ENCODE results near the gene ACOT9. TPM values are rescaled to one million over a fixed set of nuclear protein-coding genes. Genes with fewer than 3 reads are reported as not detected.

The ACOT9 gene
- total and polyA plus RNA-seq, 10 of the 15 experiments (the other 5 are each of a cell fraction or from before 2014, with no cell fraction given) = 17.4 to 42.5 (median 23.3) TPM

DNA sequence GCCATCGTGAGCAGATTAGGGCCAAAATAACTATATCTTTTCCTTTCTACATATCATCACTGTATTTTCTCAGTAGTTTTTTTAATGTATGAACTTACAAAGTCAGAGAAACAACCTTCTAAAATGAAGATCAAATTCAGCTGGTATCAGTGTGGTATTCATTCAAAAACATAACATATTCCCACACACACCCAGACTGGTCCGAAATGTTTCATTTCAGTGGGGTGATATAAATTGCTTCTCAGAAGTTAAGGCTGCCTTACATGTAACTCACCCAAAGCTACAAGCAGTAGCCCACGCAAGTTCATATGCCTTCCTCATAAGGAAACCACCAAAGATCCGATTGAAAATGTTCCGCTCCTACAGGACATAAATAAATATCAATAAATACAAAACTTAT is 37.8 kb downstream of the ACOT9 start:
- no peaks in the 10 kb centered on the region for H3K27me3 ChIP-seq (replicated peaks in 1 of 2; ENCODE audit: control insufficient read depth in 2 of 2, insufficient read depth in 2 of 2, low read length in 1 of 2)
- H3K36me3 ChIP-seq (ENCODE audit: control insufficient read depth in 2 of 2, insufficient read depth in 2 of 2, low read length in 1 of 2) = no peaks in the 10 kb centered on the region
- H2AFZ ChIP-seq (ENCODE audit: control insufficient read depth, low read depth, low read length) = no peak overlapping the region
- in situ Hi-C loops (cut with MboI) = no loop called here
- no peak overlapping the region for H3K4me3 ChIP-seq
- WGBS (ENCODE audit: insufficient coverage, insufficient replicate concordance, low lambda C conversion rate, missing lambda C conversion rate) = 74% methylated on average over 5 of the region's 5 CpGs
- no peaks in the 10 kb centered on the region for H4K20me1 ChIP-seq (ENCODE audit: control insufficient read depth, insufficient read depth)
- ChIA-PET SMC1A (ENCODE audit: uncharacterized antibody, unreplicated experiment) (no interaction called here), RAD21 (ENCODE audit: unreplicated experiment) (interaction anchor here (0.6 kb wide), 1 partner anchor 15 kb away, joined by 3 read pairs; no protein-coding TSS in a partner anchor), POLR2A (interaction anchor here (0.6 kb wide), 1 partner anchor 26 kb away, joined by 4 read pairs; no protein-coding TSS in a partner anchor), CTCF (interaction anchor here (0.6 kb wide), 1 partner anchor 9 kb away, joined by 3 read pairs; no protein-coding TSS in a partner anchor)
- no peaks in the 10 kb centered on the region for H3K79me2 ChIP-seq (ENCODE audit: control insufficient read depth, insufficient read depth, low read length)
- ATAC-seq (no peak), FAIRE-seq (no peak), DNase-seq (ENCODE audit: low read depth, low spot score) (no peak)
- no peak overlapping the region for H3K9ac ChIP-seq (ENCODE audit: control insufficient read depth, insufficient read depth, low read length)
- BruUV-seq (replicated peaks) = no TSS peak
- intact Hi-C loops (cut with micrococcal nuclease; ENCODE audit: unreplicated experiment) = no loop called here
- no peak overlapping the region for H3K4me2 ChIP-seq (ENCODE audit: control insufficient read depth, insufficient read depth)
- no peaks in the 10 kb centered on the region for H3K4me1 ChIP-seq (ENCODE audit: control insufficient read depth, insufficient read depth, low read length)
- no peaks in the 10 kb centered on the region for H3K9me3 ChIP-seq (replicated peaks; ENCODE audit: control insufficient read depth, insufficient read depth, low read length)
- H3K27ac ChIP-seq (ENCODE audit: control insufficient read depth, insufficient read depth) = no peak overlapping the region
- TF ChIP-seq ZZZ3 (IDR thresholded peaks at IDR 0.05; ENCODE audit: control insufficient read depth, insufficient read length, low read depth) (no peak), CREM (IDR thresholded peaks at IDR 0.05; ENCODE audit: low read depth) (no peak), TBL1XR1 (IDR thresholded peaks at IDR 0.05; ENCODE audit: low read depth, low read length) (no peak), NR2C2 (IDR thresholded peaks at IDR 0.05; ENCODE audit: borderline replicate concordance, control insufficient read depth, insufficient read length, low read depth) (no peak), NRF1 (conservative IDR thresholded peaks at IDR 0.05; ENCODE audit: low read depth, low read length) (no peak), NFIC (IDR thresholded peaks at IDR 0.05; ENCODE audit: low read depth, low read length) (no peak), FOS (IDR thresholded peaks at IDR 0.05; ENCODE audit: borderline replicate concordance, extremely low read depth, insufficient read length) (no peak), SRF (IDR thresholded peaks at IDR 0.05; ENCODE audit: low read depth in 2 of 2, low read length in 2 of 2) (no peak), YBX1 (IDR thresholded peaks at IDR 0.05) (no peak), CBX5 (IDR thresholded peaks at IDR 0.05; ENCODE audit: low read depth) (no peak), ZNF207 (IDR thresholded peaks at IDR 0.05; ENCODE audit: borderline replicate concordance) (no peak), LARP7 (IDR thresholded peaks at IDR 0.05) (no peak), NFYB (IDR thresholded peaks at IDR 0.05; ENCODE audit: insufficient read depth, low read depth, low read length) (no peak)
- TF ChIP-seq, protein P1, sequence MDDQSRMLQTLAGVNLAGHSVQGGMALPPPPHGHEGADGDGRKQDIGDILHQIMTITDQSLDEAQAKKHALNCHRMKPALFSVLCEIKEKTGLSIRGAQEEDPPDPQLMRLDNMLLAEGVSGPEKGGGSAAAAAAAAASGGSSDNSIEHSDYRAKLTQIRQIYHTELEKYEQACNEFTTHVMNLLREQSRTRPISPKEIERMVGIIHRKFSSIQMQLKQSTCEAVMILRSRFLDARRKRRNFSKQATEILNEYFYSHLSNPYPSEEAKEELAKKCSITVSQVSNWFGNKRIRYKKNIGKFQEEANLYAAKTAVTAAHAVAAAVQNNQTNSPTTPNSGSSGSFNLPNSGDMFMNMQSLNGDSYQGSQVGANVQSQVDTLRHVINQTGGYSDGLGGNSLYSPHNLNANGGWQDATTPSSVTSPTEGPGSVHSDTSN (IDR thresholded peaks at IDR 0.05; ENCODE audit: insufficient replicate concordance, low read depth, low read length) = no peak
- TF ChIP-seq, protein P2, sequence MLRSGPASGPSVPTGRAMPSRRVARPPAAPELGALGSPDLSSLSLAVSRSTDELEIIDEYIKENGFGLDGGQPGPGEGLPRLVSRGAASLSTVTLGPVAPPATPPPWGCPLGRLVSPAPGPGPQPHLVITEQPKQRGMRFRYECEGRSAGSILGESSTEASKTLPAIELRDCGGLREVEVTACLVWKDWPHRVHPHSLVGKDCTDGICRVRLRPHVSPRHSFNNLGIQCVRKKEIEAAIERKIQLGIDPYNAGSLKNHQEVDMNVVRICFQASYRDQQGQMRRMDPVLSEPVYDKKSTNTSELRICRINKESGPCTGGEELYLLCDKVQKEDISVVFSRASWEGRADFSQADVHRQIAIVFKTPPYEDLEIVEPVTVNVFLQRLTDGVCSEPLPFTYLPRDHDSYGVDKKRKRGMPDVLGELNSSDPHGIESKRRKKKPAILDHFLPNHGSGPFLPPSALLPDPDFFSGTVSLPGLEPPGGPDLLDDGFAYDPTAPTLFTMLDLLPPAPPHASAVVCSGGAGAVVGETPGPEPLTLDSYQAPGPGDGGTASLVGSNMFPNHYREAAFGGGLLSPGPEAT (IDR thresholded peaks at IDR 0.05; ENCODE audit: low read depth) = no peak
- TF ChIP-seq, protein P3, sequence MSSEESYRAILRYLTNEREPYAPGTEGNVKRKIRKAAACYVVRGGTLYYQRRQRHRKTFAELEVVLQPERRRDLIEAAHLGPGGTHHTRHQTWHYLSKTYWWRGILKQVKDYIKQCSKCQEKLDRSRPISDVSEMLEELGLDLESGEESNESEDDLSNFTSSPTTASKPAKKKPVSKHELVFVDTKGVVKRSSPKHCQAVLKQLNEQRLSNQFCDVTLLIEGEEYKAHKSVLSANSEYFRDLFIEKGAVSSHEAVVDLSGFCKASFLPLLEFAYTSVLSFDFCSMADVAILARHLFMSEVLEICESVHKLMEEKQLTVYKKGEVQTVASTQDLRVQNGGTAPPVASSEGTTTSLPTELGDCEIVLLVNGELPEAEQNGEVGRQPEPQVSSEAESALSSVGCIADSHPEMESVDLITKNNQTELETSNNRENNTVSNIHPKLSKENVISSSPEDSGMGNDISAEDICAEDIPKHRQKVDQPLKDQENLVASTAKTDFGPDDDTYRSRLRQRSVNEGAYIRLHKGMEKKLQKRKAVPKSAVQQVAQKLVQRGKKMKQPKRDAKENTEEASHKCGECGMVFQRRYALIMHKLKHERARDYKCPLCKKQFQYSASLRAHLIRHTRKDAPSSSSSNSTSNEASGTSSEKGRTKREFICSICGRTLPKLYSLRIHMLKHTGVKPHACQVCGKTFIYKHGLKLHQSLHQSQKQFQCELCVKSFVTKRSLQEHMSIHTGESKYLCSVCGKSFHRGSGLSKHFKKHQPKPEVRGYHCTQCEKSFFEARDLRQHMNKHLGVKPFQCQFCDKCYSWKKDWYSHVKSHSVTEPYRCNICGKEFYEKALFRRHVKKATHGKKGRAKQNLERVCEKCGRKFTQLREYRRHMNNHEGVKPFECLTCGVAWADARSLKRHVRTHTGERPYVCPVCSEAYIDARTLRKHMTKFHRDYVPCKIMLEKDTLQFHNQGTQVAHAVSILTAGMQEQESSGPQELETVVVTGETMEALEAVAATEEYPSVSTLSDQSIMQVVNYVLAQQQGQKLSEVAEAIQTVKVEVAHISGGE (CRISPR knock-in tag; IDR thresholded peaks at IDR 0.05) = no peak
- TF ChIP-seq, protein P4, sequence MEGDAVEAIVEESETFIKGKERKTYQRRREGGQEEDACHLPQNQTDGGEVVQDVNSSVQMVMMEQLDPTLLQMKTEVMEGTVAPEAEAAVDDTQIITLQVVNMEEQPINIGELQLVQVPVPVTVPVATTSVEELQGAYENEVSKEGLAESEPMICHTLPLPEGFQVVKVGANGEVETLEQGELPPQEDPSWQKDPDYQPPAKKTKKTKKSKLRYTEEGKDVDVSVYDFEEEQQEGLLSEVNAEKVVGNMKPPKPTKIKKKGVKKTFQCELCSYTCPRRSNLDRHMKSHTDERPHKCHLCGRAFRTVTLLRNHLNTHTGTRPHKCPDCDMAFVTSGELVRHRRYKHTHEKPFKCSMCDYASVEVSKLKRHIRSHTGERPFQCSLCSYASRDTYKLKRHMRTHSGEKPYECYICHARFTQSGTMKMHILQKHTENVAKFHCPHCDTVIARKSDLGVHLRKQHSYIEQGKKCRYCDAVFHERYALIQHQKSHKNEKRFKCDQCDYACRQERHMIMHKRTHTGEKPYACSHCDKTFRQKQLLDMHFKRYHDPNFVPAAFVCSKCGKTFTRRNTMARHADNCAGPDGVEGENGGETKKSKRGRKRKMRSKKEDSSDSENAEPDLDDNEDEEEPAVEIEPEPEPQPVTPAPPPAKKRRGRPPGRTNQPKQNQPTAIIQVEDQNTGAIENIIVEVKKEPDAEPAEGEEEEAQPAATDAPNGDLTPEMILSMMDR (IDR thresholded peaks at IDR 0.05 in 2 of 3, conservative IDR thresholded peaks at IDR 0.05 in 1 of 3; ENCODE audit: control insufficient read depth in 2 of 3, extremely low read depth in 1 of 3, insufficient read depth in 1 of 3, low read depth in 3 of 3, low read length in 3 of 3) = no peak

Measured in GM12878 (cell line).